KMS-11 (cell line): ENCODE data around the gene DPY19L1.

ENCODE experiments used
- H2AFZ ChIP-seq: fragments of 200-600 bp; sonication (generic); 2 replicates; pipeline ENCODE4 v1.6.1; 2016; ENCODE audit warnings: antibody characterized with exemption, mixed run types, low read depth
- H3K27ac ChIP-seq: fragments of 200-600 bp; sonication (generic); 2 replicates; pipeline ENCODE4 v1.6.1; 2016; ENCODE audit warnings: mild to moderate bottlenecking, mixed run types
- H3K27me3 ChIP-seq: fragments of 200-600 bp; sonication (generic); 2 replicates; pipeline ENCODE4 v1.6.1; 2017; ENCODE audit warnings: mild to moderate bottlenecking, low read depth, mixed run types, moderate library complexity; ENCODE audit not compliant: insufficient read depth
- H3K36me3 ChIP-seq: fragments of 200-600 bp; sonication (generic); 2 replicates; pipeline ENCODE4 v1.6.1; 2017; ENCODE audit warnings: mild to moderate bottlenecking, mixed run types; ENCODE audit not compliant: insufficient read depth
- H3K4me1 ChIP-seq: fragments of 200-600 bp; sonication (generic); 2 replicates; pipeline ENCODE4 v1.6.1; 2016; ENCODE audit warnings: mild to moderate bottlenecking, low read depth, mixed run types; ENCODE audit not compliant: poor library complexity, severe bottlenecking
- H3K4me2 ChIP-seq: fragments of 200-600 bp; sonication (generic); 2 replicates; pipeline ENCODE4 v1.7.0; 2016; ENCODE audit warnings: mild to moderate bottlenecking, mixed run types
- H3K4me3 ChIP-seq: fragments of 200-600 bp; sonication (generic); IDR thresholded peaks from 2 replicates; pipeline ENCODE4 v1.6.1; 2017; ENCODE audit warnings: low read depth, low read length, mixed read lengths; ENCODE audit not compliant: insufficient read depth
- H3K79me2 ChIP-seq: fragments of 200-600 bp; sonication (generic); 2 replicates; pipeline ENCODE4 v1.6.1; 2016; ENCODE audit warnings: low read depth, mixed run types; ENCODE audit not compliant: insufficient read depth
- H3K9ac ChIP-seq: fragments of 200-600 bp; sonication (generic); 2 replicates; pipeline ENCODE4 v1.6.1; 2016; ENCODE audit warnings: mild to moderate bottlenecking, mixed run types
- H4K20me1 ChIP-seq: fragments of 200-600 bp; sonication (generic); 2 replicates; pipeline ENCODE4 v1.6.1; 2016; ENCODE audit warnings: mild to moderate bottlenecking, mixed run types; ENCODE audit not compliant: insufficient read depth
- TF ChIP-seq, protein P1 (sequence below): fragments of 200-600 bp; sonication (generic); conservative IDR thresholded peaks from 2 replicates; pipeline ENCODE4 v1.6.1; 2017; ENCODE audit warnings: low read depth, mild to moderate bottlenecking, antibody characterized with exemption, low read length, moderate library complexity, mixed read lengths

Gene DPY19L1

DNA sequence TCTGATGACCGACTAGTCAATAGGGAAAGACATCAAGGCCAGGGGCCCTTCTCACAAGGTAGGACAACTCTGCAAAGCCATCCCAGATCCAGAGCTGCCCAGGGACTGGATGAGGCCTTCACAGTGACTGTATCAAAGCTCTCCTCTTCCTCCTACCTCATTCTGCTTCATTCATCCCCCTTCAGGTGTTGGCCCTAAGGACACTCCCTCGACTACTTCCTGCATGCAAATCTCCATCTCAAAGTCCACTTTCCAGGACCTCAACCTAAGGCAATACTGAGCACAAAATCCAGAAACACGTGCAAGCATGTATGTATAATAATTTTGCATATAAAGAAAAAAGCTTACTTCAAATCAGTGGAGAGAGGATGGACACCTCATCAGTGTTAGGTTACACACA is 25.1 kb downstream of the DPY19L1 start:
- Histone ChIP-seq H3K4me2 (no peak overlapping the region), H3K4me1 (peaks cover 27% of the 10 kb centered on the region), H2AFZ (no peak overlapping the region), H3K9ac (no peak overlapping the region), H3K4me3 (no peak overlapping the region), H3K36me3 (no peaks in the 10 kb centered on the region), H4K20me1 (no peaks in the 10 kb centered on the region; the same call in 1 of the 2 replicates), H3K27ac (no peak overlapping the region), H3K79me2 (no peaks in the 10 kb centered on the region), H3K27me3 (no peaks in the 10 kb centered on the region)
- TF ChIP-seq, protein P1, sequence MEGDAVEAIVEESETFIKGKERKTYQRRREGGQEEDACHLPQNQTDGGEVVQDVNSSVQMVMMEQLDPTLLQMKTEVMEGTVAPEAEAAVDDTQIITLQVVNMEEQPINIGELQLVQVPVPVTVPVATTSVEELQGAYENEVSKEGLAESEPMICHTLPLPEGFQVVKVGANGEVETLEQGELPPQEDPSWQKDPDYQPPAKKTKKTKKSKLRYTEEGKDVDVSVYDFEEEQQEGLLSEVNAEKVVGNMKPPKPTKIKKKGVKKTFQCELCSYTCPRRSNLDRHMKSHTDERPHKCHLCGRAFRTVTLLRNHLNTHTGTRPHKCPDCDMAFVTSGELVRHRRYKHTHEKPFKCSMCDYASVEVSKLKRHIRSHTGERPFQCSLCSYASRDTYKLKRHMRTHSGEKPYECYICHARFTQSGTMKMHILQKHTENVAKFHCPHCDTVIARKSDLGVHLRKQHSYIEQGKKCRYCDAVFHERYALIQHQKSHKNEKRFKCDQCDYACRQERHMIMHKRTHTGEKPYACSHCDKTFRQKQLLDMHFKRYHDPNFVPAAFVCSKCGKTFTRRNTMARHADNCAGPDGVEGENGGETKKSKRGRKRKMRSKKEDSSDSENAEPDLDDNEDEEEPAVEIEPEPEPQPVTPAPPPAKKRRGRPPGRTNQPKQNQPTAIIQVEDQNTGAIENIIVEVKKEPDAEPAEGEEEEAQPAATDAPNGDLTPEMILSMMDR: no peak

DNA sequence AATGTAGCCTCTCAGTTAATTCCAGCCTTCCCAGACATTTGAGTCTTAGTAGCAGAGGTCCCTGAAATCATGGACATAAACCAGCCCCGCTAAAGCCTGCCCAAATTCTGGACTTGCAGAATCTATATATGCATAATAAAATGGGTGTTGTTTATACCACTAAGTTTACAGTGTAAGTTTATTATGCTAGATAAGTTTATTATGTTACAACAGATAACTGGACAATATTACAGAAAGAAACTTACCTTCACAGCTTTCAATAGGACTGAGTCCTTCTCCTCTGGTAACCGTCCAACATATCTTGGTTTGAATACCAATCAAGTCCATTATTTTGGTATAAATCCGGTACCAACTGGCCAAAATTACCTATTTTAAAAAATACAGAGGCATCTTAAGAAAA is 26.2 kb downstream of the DPY19L1 start:
- Histone ChIP-seq H3K79me2 (no peaks in the 10 kb centered on the region), H3K9ac (no peak overlapping the region), H4K20me1 (no peaks in the 10 kb centered on the region; the same call in 1 of the 2 replicates), H3K36me3 (no peaks in the 10 kb centered on the region), H3K27ac (no peak overlapping the region), H3K4me2 (no peak overlapping the region), H2AFZ (no peak overlapping the region), H3K27me3 (no peaks in the 10 kb centered on the region), H3K4me1 (peaks cover 35% of the 10 kb centered on the region), H3K4me3 (no peak overlapping the region)
- TF ChIP-seq, protein P1: no peak

DNA sequence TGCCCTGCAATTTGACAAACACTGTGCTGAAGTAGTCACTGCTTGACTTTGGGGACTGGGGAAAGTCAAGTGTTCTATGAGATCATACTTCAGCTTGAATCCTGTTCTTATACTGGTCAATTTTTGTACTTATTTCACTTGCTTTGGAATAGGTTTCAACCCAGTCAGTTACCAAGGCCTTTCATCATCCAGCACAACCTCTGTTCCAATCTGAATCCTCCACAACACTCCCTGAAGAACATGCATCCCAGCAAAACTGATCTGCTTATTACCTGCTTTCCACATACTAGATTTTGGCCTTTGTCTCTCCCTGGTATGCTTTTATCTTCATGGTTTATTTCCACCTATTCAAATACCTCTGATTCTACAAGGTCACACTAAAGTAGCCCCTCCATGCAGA is 29.5 kb downstream of the DPY19L1 start:
- H3K79me2 ChIP-seq: no peaks in the 10 kb centered on the region
- H3K4me1 ChIP-seq: peaks cover 46% of the 10 kb centered on the region
- no peaks in the 10 kb centered on the region for H3K36me3 ChIP-seq
- no peaks in the 10 kb centered on the region; the same call in 1 of the 2 replicates for H4K20me1 ChIP-seq
- no peak overlapping the region for H3K4me2 ChIP-seq
- TF ChIP-seq, protein P1: no peak
- H2AFZ ChIP-seq: no peak overlapping the region
- no peak overlapping the region for H3K27ac ChIP-seq
- no peak overlapping the region for H3K9ac ChIP-seq
- H3K4me3 ChIP-seq: no peak overlapping the region
- H3K27me3 ChIP-seq: no peaks in the 10 kb centered on the region

DNA sequence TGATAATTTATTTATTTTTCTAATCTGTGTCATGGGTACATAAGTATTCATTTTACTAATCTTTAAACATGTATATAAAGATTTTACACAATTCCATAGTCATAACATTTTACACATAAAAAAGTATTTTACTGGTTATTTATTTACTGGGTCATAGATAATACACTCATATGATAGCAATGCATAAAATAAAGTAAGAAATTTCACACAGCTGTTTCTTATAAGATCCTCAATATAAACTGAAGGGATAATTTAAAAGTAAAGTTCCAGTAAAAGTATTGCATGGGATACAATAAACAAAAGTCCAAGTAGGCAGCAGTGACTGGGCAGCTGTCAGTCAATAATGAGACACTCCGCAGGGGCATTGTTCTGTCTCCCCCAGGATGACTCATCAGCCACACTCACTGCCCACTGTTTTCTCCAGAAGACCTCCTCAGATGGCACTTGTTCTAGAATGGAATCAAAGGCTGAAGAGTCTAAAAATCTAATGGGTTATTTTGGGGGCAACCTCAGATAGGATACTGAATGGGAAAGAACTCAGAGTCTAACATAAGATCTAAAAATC is 32.7 kb downstream of the DPY19L1 start:
- Histone ChIP-seq H3K27me3 (no peaks in the 10 kb centered on the region), H2AFZ (no peak overlapping the region), H3K79me2 (no peaks in the 10 kb centered on the region), H3K4me3 (no peak overlapping the region), H4K20me1 (no peaks in the 10 kb centered on the region), H3K27ac (peak overlapping the region; percentile 48), H3K36me3 (no peaks in the 10 kb centered on the region), H3K4me1 (peaks cover 46% of the 10 kb centered on the region), H3K9ac (no peak overlapping the region), H3K4me2 (peak overlapping the region; percentile 51; the same call in 1 of the 2 replicates)
- TF ChIP-seq, protein P1: no peak
